Occipital lobe (tissue), 2 donors: Measurements from ENCODE around the gene OVCH2. TPM values are rescaled to one million over a fixed set of nuclear protein-coding genes. Genes with fewer than 3 reads are reported as not detected.
"Not testable (repeated sequence)": the region's sequence is repeated elsewhere in the genome, so short reads cannot be mapped to it uniquely, and the experiment has no call there.

Source experiments
- DNase-seq: peaks from one replicate; lab custom pipeline; 2025; lab: John Stamatoyannopoulos, UW
- total RNA-seq: library from RNA; depleted of rRNA; stranded (reverse); fragments of >200 nt; gene quantifications from one replicate; pipeline ENCODE4 v1.2.3, GENCODE V29; 2014

Gene OVCH2
- not detected for total RNA-seq

- no peak for DNase-seq
These were observed at the start of gene OVCH2 for GRCh38 chr11:7706377-7706776. TSS of gene OVCH2 (minus strand) at chr11:7706477. CDS start at chr11:7706394, 83 bp downstream.

GRCh38 chr11:7749456-7749855, 43.2 kb upstream of the OVCH2 start:
- no peak for DNase-seq

GRCh38 chr11:7734767-7735166, 28.5 kb upstream of the OVCH2 start:
- not testable (repeated sequence) for DNase-seq

GRCh38 chr11:7714786-7715185, 8.5 kb upstream of the OVCH2 start:
- DNase-seq, result no peak

- no peak for DNase-seq
These were observed 2.5 kb downstream of the OVCH2 start for GRCh38 chr11:7703740-7704139.

DNA sequence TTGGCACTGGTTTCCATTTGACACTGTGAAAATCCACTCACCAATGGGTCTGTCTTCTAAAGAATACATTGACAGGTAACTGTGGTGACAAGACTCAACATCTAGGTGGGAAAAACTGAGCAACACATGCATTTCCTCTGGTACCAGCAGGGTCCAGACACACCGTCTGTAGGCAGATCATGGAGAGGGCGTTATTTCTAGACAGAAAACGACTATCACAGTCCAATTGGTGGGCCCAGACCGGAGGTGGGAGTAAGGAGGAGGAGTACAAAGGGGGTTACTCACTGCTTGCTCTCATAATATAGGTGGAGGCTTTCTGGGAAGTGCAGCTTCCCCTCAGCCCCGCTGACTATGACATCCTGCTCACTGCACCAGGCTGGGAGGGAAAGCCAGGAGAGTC, 9.9 kb downstream of the OVCH2 start:
- no peak for DNase-seq

DNA sequence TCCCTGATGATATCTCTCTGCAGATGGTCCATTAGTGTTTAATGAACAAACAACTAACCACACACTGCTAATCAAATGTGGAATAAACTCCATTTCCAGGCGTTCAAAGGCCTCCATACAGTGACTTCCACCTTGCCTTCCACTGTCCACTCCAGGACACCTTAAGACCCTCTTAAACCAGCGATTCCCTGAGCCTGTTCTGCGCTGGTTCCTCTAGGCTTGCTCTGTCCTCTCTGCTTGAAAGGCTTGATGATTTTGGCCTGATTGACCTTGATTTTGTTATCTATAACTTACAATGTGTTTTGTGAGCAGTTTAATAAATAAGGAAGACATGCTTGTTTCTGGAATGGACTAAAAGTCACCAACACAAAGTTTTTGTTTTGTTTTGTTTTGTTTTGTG, 12.0 kb downstream of the OVCH2 start:
- DNase-seq, result no peak

- DNase-seq, result no peak
These were observed 13.9 kb downstream of the OVCH2 start for GRCh38 chr11:7692426-7692825.

GRCh38 chr11:7691759-7692350, 14.4 kb downstream of the OVCH2 start:
- DNase-seq, result no peak

DNA sequence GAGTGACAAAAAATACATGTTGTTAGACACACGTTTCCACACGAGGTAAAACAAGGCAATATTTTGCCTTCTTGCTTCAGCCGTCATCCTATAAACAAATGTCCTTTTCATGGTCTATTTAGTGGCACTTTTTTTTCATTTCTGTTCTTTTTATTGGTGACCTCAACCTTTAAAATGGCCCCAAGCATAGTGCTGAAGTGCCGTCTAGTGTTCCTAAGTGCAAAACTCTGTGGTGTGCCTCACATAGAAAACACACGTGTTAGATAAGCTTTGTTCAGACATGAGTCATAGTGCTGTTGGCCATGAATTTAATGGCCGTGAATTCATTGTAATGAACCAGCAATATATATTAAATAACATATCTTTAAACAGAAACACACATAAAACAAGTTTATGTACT, 15.6 kb downstream of the OVCH2 start:
- DNase-seq, result no peak

DNA sequence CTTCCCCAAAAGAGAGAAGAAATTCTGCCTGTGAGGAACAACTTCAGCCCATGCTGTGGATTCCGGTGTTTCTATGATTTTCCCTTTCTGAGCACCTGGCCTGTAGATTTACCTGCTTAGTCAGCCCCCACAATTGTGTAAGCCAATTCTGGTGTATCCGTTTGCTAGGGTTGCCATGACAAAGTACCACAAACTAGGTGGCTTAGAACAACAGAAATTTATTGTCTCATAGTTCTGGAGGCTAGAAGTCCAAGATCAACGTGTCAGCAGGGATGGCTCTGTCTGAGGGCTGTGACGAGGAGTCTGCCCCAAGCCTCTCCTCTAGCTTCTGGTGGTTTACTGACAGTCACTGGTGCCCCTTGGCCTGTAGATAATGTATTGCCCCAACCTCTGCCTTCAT, 17.0 kb downstream of the OVCH2 start:
- no peak for DNase-seq

DNA sequence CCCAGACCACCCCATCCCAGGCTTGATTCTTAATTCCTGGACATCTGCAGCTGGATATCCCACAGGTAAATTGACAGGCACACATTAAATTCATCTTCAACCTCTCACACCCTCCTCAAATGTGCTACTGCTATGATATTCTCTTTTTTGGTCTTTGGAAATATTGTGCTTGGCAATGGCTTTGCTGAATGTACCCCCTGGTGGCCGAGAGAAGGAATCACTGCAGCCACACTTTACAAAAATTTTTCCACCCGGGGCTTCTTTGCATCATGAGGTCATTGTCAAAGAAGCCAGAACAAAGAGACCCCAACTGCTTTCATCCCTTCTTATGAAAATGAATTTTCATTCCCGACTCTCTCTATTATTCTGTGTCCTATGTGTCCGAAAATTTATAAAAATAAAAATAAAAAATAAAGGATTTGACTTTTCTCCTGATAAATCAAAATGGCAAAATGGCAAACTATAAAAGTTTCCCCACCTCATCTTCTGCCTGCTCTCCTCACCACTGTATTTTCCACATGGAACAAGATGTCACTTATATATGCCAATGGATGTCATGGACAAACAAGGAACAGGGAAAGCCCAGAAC, 17.9 kb downstream of the OVCH2 start:
- no peak for DNase-seq

- no peak for DNase-seq
These were observed 18.9 kb downstream of the OVCH2 start for GRCh38 chr11:7687386-7687785.

DNA sequence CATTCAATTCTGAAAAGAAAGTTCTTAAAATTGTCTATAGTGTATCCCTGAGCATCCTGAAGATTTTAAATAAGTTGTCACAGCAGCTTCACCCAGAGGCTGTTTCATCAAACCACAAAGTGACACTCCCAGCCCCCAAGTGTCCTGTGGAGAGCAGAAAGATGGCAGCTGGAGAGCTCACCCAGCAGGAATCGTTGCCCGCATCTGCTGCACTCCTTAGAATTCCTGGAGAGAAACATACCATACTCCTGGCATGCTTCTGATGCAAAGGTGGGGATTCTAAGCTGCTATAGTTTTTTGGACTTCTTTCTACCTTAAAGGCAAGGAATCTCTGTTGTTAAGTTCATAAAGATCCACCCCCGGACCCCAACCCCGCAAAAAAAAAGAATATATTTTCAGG, 19.5 kb downstream of the OVCH2 start:
- no peak for DNase-seq

GRCh38 chr11:7683571-7683970, 22.7 kb downstream of the OVCH2 start:
- DNase-seq, result no peak

DNA sequence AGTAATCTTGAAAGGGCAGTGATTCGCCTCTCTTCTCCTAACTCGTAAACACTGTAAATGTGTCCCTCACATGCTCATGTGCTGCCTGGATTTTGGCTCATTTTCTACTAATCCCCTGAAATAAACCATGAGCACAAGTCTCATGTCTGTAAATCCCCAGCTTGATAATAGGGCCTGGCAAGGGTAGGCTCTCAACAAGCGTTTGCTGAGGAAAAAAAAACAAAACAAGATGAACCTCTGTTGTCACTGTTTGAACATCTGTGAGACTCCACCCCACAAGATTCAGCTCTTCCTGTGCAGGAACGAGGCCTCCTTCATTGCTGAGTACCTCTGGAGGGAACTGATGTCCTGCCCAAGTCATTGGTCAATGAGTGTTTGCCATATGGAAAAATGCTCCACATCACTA, 28.5 kb downstream of the OVCH2 start:
- no peak for DNase-seq

GRCh38 chr11:7677071-7677470, 29.2 kb downstream of the OVCH2 start:
- no peak for DNase-seq

GRCh38 chr11:7675631-7676030, 30.6 kb downstream of the OVCH2 start:
- no peak for DNase-seq

DNA sequence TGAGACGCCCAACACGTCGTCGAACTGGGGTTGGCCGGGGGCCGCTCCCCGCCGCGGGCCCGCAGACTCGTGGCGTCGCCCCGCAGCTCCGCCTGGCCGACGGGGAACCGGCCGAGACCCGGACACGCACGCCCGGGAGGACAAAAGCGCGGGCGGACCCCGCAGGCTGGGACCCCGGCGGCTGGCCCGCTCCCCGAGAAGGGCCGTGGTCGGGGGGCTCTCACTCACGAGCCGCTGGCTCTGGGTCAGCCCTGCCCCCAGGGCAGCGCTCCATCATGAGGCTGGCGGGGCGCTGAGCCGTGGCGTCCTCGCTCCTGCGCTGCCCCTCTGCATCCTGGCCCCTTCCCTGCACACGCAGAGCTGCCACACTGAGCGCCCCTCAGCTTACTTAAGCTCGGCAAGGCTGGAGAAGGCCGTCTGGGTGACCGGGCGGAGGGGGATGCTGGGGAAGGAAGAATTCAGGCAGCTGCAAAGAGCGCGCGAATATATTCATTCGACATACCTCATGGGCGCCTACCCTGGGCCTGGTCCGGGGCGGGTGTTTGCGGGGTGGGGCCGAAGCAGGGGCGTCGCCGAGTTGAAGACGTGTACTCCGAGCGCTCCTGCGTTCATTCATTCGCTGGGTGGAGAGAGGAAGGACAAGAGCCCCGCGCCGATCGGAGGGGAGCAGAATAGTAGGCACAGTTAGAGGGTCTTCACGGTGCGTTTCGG, 32.4 kb downstream of the OVCH2 start:
- DNase-seq, result no peak

DNA sequence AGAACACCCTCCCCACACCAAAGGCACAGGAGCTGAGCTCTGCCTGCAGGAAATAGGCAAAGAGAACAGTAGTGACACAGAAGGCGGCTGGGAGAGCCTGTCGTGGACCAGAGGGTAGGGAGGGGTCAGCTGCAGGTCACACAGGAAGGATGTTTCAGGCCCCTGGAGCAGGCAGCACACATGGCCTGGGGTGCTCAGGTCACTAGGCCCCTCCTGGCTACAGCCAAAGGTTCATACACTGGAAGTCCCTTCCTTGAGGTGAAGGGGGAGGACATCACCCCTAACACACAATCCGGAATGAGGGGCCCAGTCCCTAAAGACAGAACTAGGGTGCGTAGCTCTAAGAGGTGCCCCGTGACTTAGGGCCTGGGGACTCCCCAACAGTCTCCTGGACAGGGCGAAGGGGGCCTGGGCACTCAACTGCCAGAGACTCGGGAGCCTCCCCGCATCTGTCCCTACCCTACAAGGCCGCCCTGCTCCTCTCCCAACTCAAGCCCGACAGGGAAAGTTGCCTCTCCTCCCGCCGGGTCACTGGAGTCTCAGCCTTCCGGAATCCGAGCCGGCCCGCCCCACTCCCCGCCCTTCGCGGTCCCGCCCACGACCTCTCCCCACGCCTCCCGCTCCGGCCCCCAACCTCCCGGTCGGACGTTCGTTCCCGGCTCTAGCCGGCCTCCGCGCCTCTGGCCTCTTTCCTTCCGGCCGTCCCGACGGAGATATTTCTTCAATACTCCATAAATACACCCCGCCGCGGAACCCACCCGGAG, 33.1 kb downstream of the OVCH2 start, which contains the start of gene CYB5R2:
TSS of gene CYB5R2 (minus strand) at position 541 of the 764 bp plus-strand sequence. CDS start 675 bp downstream, outside the sequence.
- no peak for DNase-seq

- DNase-seq, result no peak
These were observed 33.9 kb downstream of the OVCH2 start for GRCh38 chr11:7672276-7672959.
